Ectodermal cell (in vitro differentiated cells): ENCODE results near the gene C1orf226.
"Not testable (repeated sequence)": the region's sequence is repeated elsewhere in the genome, so short reads cannot be mapped to it uniquely, and the experiment has no call there.

ENCODE experiments used
- H3K27ac ChIP-seq: 2 replicates; pipeline ENCODE4 v1.7.0; 2013; ENCODE audit warnings: mild to moderate bottlenecking, low read depth, low read length; ENCODE audit not compliant: insufficient read depth, poor library complexity, severe bottlenecking
- H3K27me3 ChIP-seq: 2 replicates; pipeline ENCODE4 v1.7.0; 2013; ENCODE audit warnings: mild to moderate bottlenecking, low read length; ENCODE audit not compliant: insufficient read depth, control insufficient read depth, poor library complexity, severe bottlenecking
- H3K36me3 ChIP-seq: one replicate; pipeline ENCODE4 v1.7.0; 2013; ENCODE audit warnings: low read length; ENCODE audit not compliant: control insufficient read depth, insufficient read depth
- H3K4me1 ChIP-seq: one replicate; pipeline ENCODE4 v1.7.0; 2013; ENCODE audit warnings: low read length; ENCODE audit not compliant: control insufficient read depth, insufficient read depth
- H3K4me3 ChIP-seq: 2 replicates; pipeline ENCODE4 v1.7.0; 2013; ENCODE audit warnings: low read depth, low read length, control low read depth; ENCODE audit not compliant: insufficient read depth
- H3K9me3 ChIP-seq: 2 replicates; pipeline ENCODE4 v1.7.0; 2013; ENCODE audit warnings: mild to moderate bottlenecking, low read length, moderate library complexity; ENCODE audit not compliant: control insufficient read depth
- WGBS, 2 experiments: methylation state at CpG; one replicate each; pipeline ENCODE4 v1.1.7; 2013; ENCODE audit warnings: missing lambda C conversion rate in 2 of 2; 5-methylcytosine and 5-hydroxymethylcytosine counted together

Gene C1orf226

GRCh38 chr1:162404550-162405160 lies 23.1 kb downstream of the C1orf226 start:
- Histone ChIP-seq H3K4me3 (no peak overlapping the region), H3K4me1 (no peaks in the 10 kb centered on the region), H3K36me3 (no peaks in the 10 kb centered on the region), H3K9me3 (no peaks in the 10 kb centered on the region), H3K27me3 (no peaks in the 10 kb centered on the region), H3K27ac (no peak overlapping the region)
- 85 to 94% methylated on average over 4 of the region's 5 CpGs for WGBS, 2 experiments

DNA sequence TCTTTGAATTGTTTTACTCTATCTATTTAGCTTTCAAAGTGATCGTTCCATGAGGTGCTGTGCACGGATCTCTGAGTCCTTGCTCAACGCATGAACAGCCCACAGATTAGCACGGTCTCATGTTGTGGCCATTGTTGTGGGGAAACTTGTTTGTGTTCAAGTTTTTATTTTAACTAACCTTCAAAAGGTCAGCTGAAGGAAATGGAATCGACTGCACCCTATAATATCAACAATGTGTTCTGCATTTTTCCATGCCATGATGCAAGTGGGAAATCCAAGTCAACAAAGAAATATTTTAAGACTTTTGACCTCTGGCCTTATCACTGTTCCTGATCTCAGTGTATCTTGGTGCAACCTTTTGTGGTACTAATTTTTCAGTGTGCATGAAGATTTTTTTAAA lies 24.3 kb downstream of the C1orf226 start:
- Histone ChIP-seq H3K4me3 (no peak overlapping the region), H3K27me3 (no peaks in the 10 kb centered on the region), H3K4me1 (no peaks in the 10 kb centered on the region), H3K27ac (no peak overlapping the region), H3K36me3 (no peaks in the 10 kb centered on the region), H3K9me3 (no peaks in the 10 kb centered on the region)
- 85 to 95% methylated on average over 5 of the region's 5 CpGs for WGBS, 2 experiments

DNA sequence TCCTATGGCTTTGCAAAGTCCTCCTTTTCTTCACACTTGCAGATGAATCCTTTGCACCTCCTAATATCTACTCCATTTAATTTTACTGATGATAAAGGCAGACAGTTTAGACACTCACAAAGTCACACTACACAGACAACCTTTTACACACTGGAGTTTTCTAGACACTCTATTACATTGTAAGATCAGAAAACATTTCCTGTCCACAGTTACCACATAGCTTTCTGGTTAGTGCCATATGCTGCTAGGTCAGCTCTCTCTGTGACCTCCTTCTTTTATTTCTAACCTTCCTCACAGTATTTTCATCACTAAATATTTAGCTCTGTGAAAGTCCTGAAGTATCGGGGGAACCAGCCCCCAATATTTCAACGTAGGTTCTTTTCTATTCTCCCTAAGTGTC lies 25.3 kb downstream of the C1orf226 start:
- H3K27ac ChIP-seq, result no peak overlapping the region
- no peaks in the 10 kb centered on the region for H3K36me3 ChIP-seq
- no peaks in the 10 kb centered on the region for H3K4me1 ChIP-seq
- no peak overlapping the region for H3K4me3 ChIP-seq
- H3K9me3 ChIP-seq, result no peaks in the 10 kb centered on the region
- WGBS, 2 experiments, result 93 to 97% methylated on average over 2 of the region's 2 CpGs
- H3K27me3 ChIP-seq, result no peaks in the 10 kb centered on the region

GRCh38 chr1:162407539-162407938 lies 26.0 kb downstream of the C1orf226 start:
- Histone ChIP-seq H3K4me3 (no peak overlapping the region), H3K4me1 (no peaks in the 10 kb centered on the region), H3K9me3 (no peaks in the 10 kb centered on the region), H3K36me3 (no peaks in the 10 kb centered on the region), H3K27me3 (no peaks in the 10 kb centered on the region), H3K27ac (no peak overlapping the region)
- 81 to 100% methylated on average over 1 of the region's 1 CpG for WGBS, 2 experiments

DNA sequence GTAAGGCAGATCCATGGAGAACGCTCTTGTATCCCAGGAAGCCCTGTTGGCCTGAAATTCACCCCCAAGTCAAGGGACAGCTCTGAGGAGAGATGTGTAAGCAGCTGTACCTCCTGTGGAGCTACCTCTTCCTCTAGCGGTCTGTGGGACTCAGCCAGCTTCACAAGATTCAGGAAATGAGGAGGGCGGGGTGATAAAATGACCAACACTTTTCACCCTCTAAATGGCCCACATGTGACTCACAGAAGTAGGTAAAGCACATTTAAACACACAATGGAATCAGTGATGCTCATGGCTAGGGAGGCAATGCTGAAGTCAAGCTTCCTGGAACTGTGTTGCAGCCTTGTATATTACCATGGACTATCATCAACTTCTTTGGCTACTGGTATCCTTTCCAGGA lies 30.5 kb downstream of the C1orf226 start, which contains the start of gene SH2D1B:
TSS of gene SH2D1B (minus strand) at position 135 of the 400 bp plus-strand sequence. CDS start at position 15, 120 bp downstream.
- H3K27me3 ChIP-seq, result no peaks in the 10 kb centered on the region
- WGBS, 2 experiments, result 82 to 93% methylated on average over 3 of the region's 3 CpGs
- H3K36me3 ChIP-seq, result no peaks in the 10 kb centered on the region
- no peaks in the 10 kb centered on the region for H3K9me3 ChIP-seq
- no peak within 1 kb of the TSS for H3K27ac ChIP-seq
- H3K4me3 ChIP-seq, result no peak within 1 kb of the TSS
- no peaks in the 10 kb centered on the region for H3K4me1 ChIP-seq

GRCh38 chr1:162416215-162416614 lies 34.7 kb downstream of the C1orf226 start:
- H3K4me1 ChIP-seq, result no peaks in the 10 kb centered on the region

GRCh38 chr1:162416909-162417308 lies 35.4 kb downstream of the C1orf226 start:
- no peak overlapping the region for H3K4me3 ChIP-seq
- H3K4me1 ChIP-seq, result no peaks in the 10 kb centered on the region
- H3K27me3 ChIP-seq, result no peaks in the 10 kb centered on the region
- H3K27ac ChIP-seq, result no peak overlapping the region
- no peaks in the 10 kb centered on the region for H3K9me3 ChIP-seq
- H3K36me3 ChIP-seq, result no peaks in the 10 kb centered on the region
- WGBS, 2 experiments, result 94 to 97% methylated on average over 2 of the region's 2 CpGs

More at GRCh38 chr1:162416215-162416614, 34.7 kb downstream of the C1orf226 start:
- H3K36me3 ChIP-seq, result no peaks in the 10 kb centered on the region
- H3K27me3 ChIP-seq, result no peaks in the 10 kb centered on the region
- H3K9me3 ChIP-seq, result no peaks in the 10 kb centered on the region
- no peak overlapping the region for H3K27ac ChIP-seq
- no peak overlapping the region for H3K4me3 ChIP-seq

- H3K9me3 ChIP-seq, result no peaks in the 10 kb centered on the region
- H3K4me1 ChIP-seq, result no peaks in the 10 kb centered on the region
- WGBS, 2 experiments, result 93 to 94% methylated on average over 7 of the region's 7 CpGs
- H3K27ac ChIP-seq, result no peak overlapping the region
- H3K27me3 ChIP-seq, result no peaks in the 10 kb centered on the region
- no peak overlapping the region for H3K4me3 ChIP-seq
- H3K36me3 ChIP-seq, result no peaks in the 10 kb centered on the region
Observed at GRCh38 chr1:162417650-162418049, 36.1 kb downstream of the C1orf226 start.

- 86 to 95% methylated on average over 7 of the region's 7 CpGs for WGBS, 2 experiments
- not testable (repeated sequence) for H3K36me3 ChIP-seq, H3K27ac ChIP-seq, H3K27me3 ChIP-seq, H3K4me3 ChIP-seq, H3K9me3 ChIP-seq, H3K4me1 ChIP-seq
Observed at GRCh38 chr1:162418584-162418983, 37.1 kb downstream of the C1orf226 start.

GRCh38 chr1:162419450-162419931 lies 38.0 kb downstream of the C1orf226 start:
- H3K4me3 ChIP-seq, H3K36me3 ChIP-seq, H3K9me3 ChIP-seq, H3K4me1 ChIP-seq, H3K27me3 ChIP-seq, H3K27ac ChIP-seq: not testable (repeated sequence)
- WGBS, 2 experiments, result 80 to 85% methylated on average over 9 of the region's 9 CpGs

DNA sequence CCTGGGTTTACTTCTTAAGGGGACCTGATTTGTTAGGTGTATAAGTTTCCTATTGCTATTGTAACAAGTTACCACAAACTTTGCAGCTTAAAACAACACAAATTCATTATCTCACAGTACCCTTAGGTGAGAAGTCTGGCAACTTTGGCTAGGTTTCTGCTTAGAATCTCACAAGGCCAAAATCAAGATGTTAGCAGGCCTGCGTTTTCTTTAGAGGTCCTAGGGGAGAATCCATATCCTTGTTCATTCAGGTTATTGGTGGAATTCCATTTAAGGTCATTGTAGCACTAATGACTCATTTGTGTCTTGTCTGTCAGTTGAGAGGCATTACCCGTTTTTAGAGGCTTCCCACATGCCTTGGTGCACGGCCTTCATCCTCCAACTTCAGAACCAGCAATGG lies 38.6 kb downstream of the C1orf226 start:
- H3K4me3 ChIP-seq, result no peak overlapping the region
- no peak overlapping the region for H3K27ac ChIP-seq
- H3K4me1 ChIP-seq, result no peaks in the 10 kb centered on the region
- WGBS, 2 experiments, result 93 to 94% methylated on average over 3 of the region's 3 CpGs
- H3K36me3 ChIP-seq, result no peaks in the 10 kb centered on the region
- no peaks in the 10 kb centered on the region for H3K9me3 ChIP-seq
- no peaks in the 10 kb centered on the region for H3K27me3 ChIP-seq
